ENCODE results near the gene MFF.

DNA sequence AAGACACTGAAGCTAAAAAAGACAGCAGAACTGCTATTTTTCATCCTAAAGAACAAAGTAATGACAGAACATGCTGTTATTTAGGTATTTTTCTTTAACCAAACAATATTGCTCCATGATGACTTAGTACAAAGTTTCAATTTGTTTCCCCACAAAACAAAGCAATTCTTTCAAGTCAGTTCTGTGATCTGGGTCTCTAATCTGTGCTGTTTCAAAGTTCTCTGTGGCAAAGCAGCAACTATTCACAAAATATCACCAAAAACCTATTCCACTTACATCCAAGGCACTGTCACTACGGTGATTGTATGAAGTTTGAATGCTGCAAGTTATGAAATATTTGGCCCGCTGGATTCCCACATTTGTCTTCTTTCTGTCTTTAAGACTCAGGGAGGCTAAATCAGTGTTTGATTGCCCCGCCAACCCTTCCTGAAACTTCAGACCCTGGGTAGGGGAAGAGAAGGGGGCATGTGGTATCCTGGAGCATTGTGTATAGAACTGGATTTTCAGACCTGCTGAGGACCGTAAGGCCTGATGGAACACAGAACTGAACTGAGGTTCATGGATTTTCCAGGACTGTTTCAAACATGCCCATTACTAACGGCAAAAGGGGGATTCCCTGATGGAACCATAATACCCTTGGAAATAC, 13.1 kb upstream of the MFF start:
- no peak for TF ChIP-seq EZH2 (IDR thresholded peaks at IDR 0.05)
- no peak for TF ChIP-seq FOXP2 (optimal IDR thresholded peaks at IDR 0.05; ENCODE audit: control extremely low read depth, extremely low read length, insufficient read depth)

Measured in SK-N-MC (cell line).